ENCODE data around the gene FYB2. TPM values are rescaled to one million over a fixed set of nuclear protein-coding genes. Genes with fewer than 3 reads are reported as not detected.

The FYB2 gene
- total RNA-seq, 1 experiment from 2014 or later: 0.48 TPM

GRCh38 chr1:56811331-56811730, 7.9 kb downstream of the FYB2 start:
- H4K20me1 ChIP-seq (ENCODE audit: control insufficient read depth, insufficient read depth, insufficient read length): no peaks in the 10 kb centered on the region
- H3K56ac ChIP-seq (ENCODE audit: insufficient read length, low read depth, low read length): no peak overlapping the region
- no peaks in the 10 kb centered on the region for H3K79me2 ChIP-seq (ENCODE audit: insufficient read depth, low read length)
- peaks cover 5 to 8% of the 10 kb centered on the region in 2 experiments; a peak in 3 of 4 replicates for H3K4me1 Mint-ChIP-seq
- peaks cover 11% of the 10 kb centered on the region for H3K27me3 Mint-ChIP-seq (ENCODE audit: low read depth)
- no peak overlapping the region for H2BK12ac ChIP-seq (ENCODE audit: insufficient read length, low read depth, low read length)
- no peak overlapping the region for H3K18ac ChIP-seq (ENCODE audit: insufficient read length, low read depth, low read length)
- no peak overlapping the region for H4K91ac ChIP-seq (ENCODE audit: insufficient read length, low read depth, low read length)
- no peaks in the 10 kb centered on the region for H3K4me1 ChIP-seq (ENCODE audit: insufficient read depth, low read length)
- no peak overlapping the region for H3K4me2 ChIP-seq (ENCODE audit: insufficient read depth, insufficient read length, low read length)
- no peak overlapping the region for H3T11ph ChIP-seq (ENCODE audit: low read length)
- no peak overlapping the region for H3K27ac Mint-ChIP-seq
- H3K79me1 ChIP-seq (ENCODE audit: insufficient read depth, low read depth, low read length, poor library complexity, severe bottlenecking): no peaks in the 10 kb centered on the region
- no peak for TF ChIP-seq CTCF (conservative IDR thresholded peaks at IDR 0.05)
- H4K8ac ChIP-seq (replicated peaks; ENCODE audit: insufficient read length, low read depth, low read length): no peak overlapping the region
- H3K36me3 Mint-ChIP-seq (ENCODE audit: insufficient read depth in 1 of 3, low read depth in 3 of 3): 0 out of 7 replicates have a peak, but pooled peaks cover 0 to 4% (median 0%) of the 10 kb centered on the region in 3 experiments
- no peak overlapping the region for H2BK20ac ChIP-seq (ENCODE audit: low read depth, low read length, poor library complexity, severe bottlenecking)
- no peak overlapping the region for H3K4ac ChIP-seq (ENCODE audit: low read depth, low read length)
- H3K9ac ChIP-seq (ENCODE audit: extremely low read depth, insufficient read length, low read length): no peak overlapping the region
- peaks cover 0 to 3% of the 10 kb centered on the region in 2 experiments; a peak in 3 of 5 replicates for H3K9me3 Mint-ChIP-seq
- H3K23ac ChIP-seq (ENCODE audit: insufficient read length, low read depth, low read length): no peak overlapping the region
- DNase-seq: no peak
- H2AFZ ChIP-seq (ENCODE audit: low read length): no peak overlapping the region
- no peak overlapping the region for H3K27ac ChIP-seq (ENCODE audit: insufficient read length, low read depth, low read length)
- no CpG with 5 or more reads among the region's 2 CpGs for WGBS (ENCODE audit: extremely low coverage, insufficient read length, low lambda C conversion rate)
- no peaks in the 10 kb centered on the region for H3K9me3 ChIP-seq (ENCODE audit: control insufficient read depth, low read depth, low read length)
- no peaks in the 10 kb centered on the region for H3K27me3 ChIP-seq (ENCODE audit: insufficient read depth, low read length)
- no peak overlapping the region for H2AK5ac ChIP-seq (ENCODE audit: insufficient read length, low read length)
- H2BK5ac ChIP-seq (ENCODE audit: insufficient read length, low read length): no peak overlapping the region
- no peak overlapping the region for H4K5ac ChIP-seq (ENCODE audit: insufficient read length, low read depth, low read length)
- H3K14ac ChIP-seq (ENCODE audit: insufficient read depth, low read length): no peak overlapping the region
- H3K4me3 Mint-ChIP-seq: no peak overlapping the region
- H3K23me2 ChIP-seq (ENCODE audit: insufficient read length, low read depth, low read length, poor library complexity, severe bottlenecking): no peaks in the 10 kb centered on the region
- no peak overlapping the region for H2BK120ac ChIP-seq (ENCODE audit: low read depth, low read length, poor library complexity, severe bottlenecking)
- no peak overlapping the region for H2BK15ac ChIP-seq (ENCODE audit: low read depth, low read length)

All from H9 (cell line).